Bronchial epithelial cell (primary cell): ENCODE results near the gene GLDC. TPM values are rescaled to one million over a fixed set of nuclear protein-coding genes. Genes with fewer than 3 reads are reported as not detected.

Source experiments
- DNase-seq: peaks from one replicate; pipeline ENCODE4 v3.0.0-alpha.2; 2010; ENCODE audit warnings: low read depth
- FAIRE-seq: peaks from 2 replicates; lab custom pipeline; 2011; peaks lifted over from hg19 to GRCh38; lab: Jason Lieb, UNC
- H3K27me3 ChIP-seq: 2 replicates; pipeline ENCODE4 v1.5.1; 2011; ENCODE audit warnings: low read length; ENCODE audit not compliant: control insufficient read depth, insufficient read depth
- H3K36me3 ChIP-seq: 2 replicates; pipeline ENCODE4 v1.5.1; 2011; ENCODE audit warnings: low read length; ENCODE audit not compliant: control insufficient read depth, insufficient read depth
- H3K4me3 ChIP-seq: 2 replicates; pipeline ENCODE4 v1.5.1; 2011; ENCODE audit warnings: mild to moderate bottlenecking, low read depth, low read length, control low read depth
- CTCF ChIP-seq: IDR thresholded peaks from 2 replicates; pipeline ENCODE4 v1.5.1; 2011; ENCODE audit warnings: mild to moderate bottlenecking, moderate library complexity, low read length, control low read depth, inconsistent platforms; ENCODE audit not compliant: insufficient read depth, severe bottlenecking
- total RNA-seq: library from RNA; depleted of rRNA; stranded (reverse); fragments of >200 nt; gene quantifications from 2 replicates; pipeline ENCODE4 v1.2.1, GENCODE V29; 2014

The GLDC gene
- total RNA-seq, 1 donor from 2014 or later = not detected

DNA sequence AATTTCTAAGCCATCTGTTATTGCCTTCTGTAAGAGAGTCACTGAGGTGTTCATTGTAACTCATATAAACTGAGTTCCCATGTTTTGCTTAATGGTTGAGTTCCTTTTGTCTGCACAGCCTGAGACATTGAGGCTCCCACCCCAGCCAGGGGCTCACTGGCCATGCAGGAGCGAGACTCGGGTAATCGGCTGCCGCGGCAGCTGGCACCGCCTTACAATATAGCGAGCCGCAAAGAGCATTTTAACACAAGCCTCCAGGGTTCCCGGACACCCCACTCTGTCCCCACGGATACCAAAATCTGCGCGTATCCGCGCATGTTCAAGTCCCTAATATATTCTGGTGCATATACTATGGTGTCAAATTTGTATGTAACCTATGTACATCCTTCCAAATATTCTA, 24.4 kb upstream of the GLDC start:
- no peaks in the 10 kb centered on the region for H3K36me3 ChIP-seq
- DNase-seq = no peak
- no peak for FAIRE-seq
- no peak overlapping the region for H3K4me3 ChIP-seq
- H3K27me3 ChIP-seq = no peaks in the 10 kb centered on the region
- TF ChIP-seq CTCF = no peak

DNA sequence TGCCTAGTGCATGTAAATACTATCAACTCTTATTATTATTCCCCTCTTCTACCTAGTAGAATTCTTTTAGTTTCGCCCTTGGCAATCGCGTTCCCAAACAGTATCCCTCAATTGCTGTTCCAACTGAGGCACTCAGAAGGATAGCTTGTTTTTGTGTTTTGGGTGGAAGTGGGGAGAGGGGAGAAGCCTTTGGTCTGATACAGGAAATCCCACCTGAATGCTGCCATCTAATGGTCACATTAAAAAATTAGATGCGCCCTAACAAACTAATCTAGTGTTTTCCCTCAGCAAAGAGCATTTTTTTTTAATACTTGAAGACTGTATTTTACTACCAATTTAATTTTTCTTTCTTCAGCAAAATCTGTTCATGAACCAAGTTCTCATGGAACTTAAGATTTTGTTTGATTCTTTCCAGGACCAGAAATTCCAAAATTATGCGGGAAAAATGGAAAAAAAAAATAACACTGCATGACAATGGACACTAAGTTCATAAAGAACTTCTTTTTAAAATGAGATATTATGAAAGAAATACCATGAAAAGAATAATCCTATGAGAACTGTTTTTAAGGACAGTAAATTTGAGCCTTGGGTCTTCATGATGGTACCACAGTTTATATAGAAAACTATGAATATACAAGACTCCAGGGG, 22.2 kb upstream of the GLDC start:
- Histone ChIP-seq H3K4me3 (no peak overlapping the region), H3K27me3 (no peaks in the 10 kb centered on the region), H3K36me3 (no peaks in the 10 kb centered on the region)
- DNase-seq = peak; percentile 47
- FAIRE-seq = no peak
- TF ChIP-seq CTCF = peak; percentile 53

GRCh38 chr9:6667080-6667479, 21.6 kb upstream of the GLDC start:
- no peak overlapping the region for H3K4me3 ChIP-seq
- FAIRE-seq = no peak

DNA sequence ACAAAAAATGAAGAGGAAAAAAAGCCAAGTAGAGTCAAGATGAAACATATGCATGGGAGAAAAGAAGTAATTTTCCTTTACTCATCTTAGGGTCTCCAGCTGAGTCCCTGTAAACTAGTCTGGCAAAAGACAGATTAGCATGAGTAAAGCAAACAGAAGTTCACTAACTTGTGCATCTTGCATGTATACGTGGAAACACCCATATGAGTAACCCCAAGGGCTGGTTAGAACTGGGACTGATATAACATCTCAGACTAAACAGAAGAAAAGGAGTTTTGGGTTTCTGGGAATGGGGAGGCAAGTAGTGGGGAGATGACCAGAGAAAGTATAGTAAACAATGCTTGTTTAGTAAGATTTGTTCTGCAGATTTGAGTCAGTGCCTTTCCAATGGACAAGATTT, 20.1 kb upstream of the GLDC start:
- Histone ChIP-seq H3K27me3 (no peaks in the 10 kb centered on the region), H3K36me3 (no peaks in the 10 kb centered on the region), H3K4me3 (no peak overlapping the region)
- TF ChIP-seq CTCF = no peak
- DNase-seq (peak; percentile 12), FAIRE-seq (no peak)

More at GRCh38 chr9:6667080-6667479, 21.6 kb upstream of the GLDC start:
- TF ChIP-seq CTCF = no peak
- H3K36me3 ChIP-seq = no peaks in the 10 kb centered on the region
- no peak for DNase-seq
- H3K27me3 ChIP-seq = no peaks in the 10 kb centered on the region

DNA sequence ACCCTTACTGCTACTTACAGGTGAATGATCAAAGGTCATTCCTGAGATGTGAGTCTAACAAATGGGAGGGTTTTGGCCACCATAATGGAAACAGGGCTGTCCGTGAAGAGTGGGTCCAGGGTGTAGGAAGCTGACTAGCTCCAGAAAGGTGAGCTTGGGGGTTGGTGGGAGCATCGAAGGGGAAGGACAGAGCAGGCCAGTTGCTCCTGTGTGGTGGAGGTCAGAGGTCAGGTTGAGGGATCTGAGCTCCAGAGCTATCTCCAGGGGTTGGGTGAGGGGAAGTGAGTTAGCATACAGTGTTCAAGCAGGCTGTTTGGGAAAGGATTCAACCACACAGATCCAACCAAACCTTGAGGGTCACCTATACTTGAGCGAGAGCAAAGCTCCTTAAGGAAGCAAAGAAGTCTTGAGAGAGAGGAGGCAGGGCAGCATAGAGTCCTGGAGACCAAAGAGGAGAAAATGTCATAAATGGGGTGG, 18.7 kb upstream of the GLDC start:
- H3K36me3 ChIP-seq = no peaks in the 10 kb centered on the region
- FAIRE-seq (no peak), DNase-seq (no peak)
- H3K4me3 ChIP-seq = no peak overlapping the region
- H3K27me3 ChIP-seq = no peaks in the 10 kb centered on the region
- TF ChIP-seq CTCF = no peak

DNA sequence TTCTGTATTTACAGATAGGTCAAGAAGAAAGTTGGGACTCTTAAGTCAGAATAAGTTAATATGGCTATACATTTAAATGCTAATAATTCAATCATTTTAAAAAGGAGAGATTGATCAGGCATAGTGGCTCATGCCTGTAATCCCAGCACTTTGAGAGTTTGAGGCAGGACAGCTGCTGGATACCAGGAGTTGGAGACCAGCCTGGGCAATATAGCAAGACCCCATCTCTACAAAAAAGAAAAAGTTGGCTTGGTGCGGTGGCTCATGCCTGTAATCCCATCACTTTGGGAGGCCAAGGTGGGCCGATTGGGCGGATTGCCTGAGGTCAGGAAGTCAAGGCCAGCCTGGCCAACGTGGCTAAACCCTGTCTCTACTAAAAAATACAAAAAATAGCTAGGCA, 15.0 kb upstream of the GLDC start:
- no peak for DNase-seq
- TF ChIP-seq CTCF = no peak
- no peak for FAIRE-seq

More for the DNA sequence above, 15.0 kb upstream of the GLDC start:
- Histone ChIP-seq H3K4me3 (no peak overlapping the region), H3K27me3 (no peaks in the 10 kb centered on the region), H3K36me3 (no peaks in the 10 kb centered on the region)
